Colonic mucosa (tissue), 4 donors: ENCODE measurements around the gene AKAP6. TPM values are rescaled to one million over a fixed set of nuclear protein-coding genes. Genes with fewer than 3 reads are reported as not detected.

ENCODE experiments used
- DNase-seq: peaks from one replicate; pipeline ENCODE4 v3.0.0-alpha.2; 2020
- H3K27ac ChIP-seq: fragments of 200-600 bp; one replicate; pipeline ENCODE4 v1.8.0; 2021
- H3K27me3 ChIP-seq: fragments of 200-600 bp; one replicate; pipeline ENCODE4 v1.8.0; 2021
- H3K36me3 ChIP-seq: fragments of 200-600 bp; one replicate; pipeline ENCODE4 v1.8.0; 2021
- H3K4me1 ChIP-seq: fragments of 200-600 bp; one replicate; pipeline ENCODE4 v1.8.0; 2021; ENCODE audit warnings: mild to moderate bottlenecking
- H3K4me3 ChIP-seq: fragments of 200-600 bp; one replicate; pipeline ENCODE4 v1.8.0; 2021
- H3K9ac ChIP-seq, 2 donors: one replicate each; pipeline ENCODE4 v1.7.0; 2013; ENCODE audit warnings: control low read depth in 2 of 2, low read depth in 2 of 2, low read length in 2 of 2
- H3K9me3 ChIP-seq: fragments of 200-600 bp; one replicate; pipeline ENCODE4 v1.8.0; 2021
- CTCF ChIP-seq: fragments of 200-600 bp; IDR thresholded peaks from one replicate; pipeline ENCODE4 v1.8.0; 2022; ENCODE audit warnings: antibody characterized with exemption, mild to moderate bottlenecking
- intact Hi-C: fragments of 100-400 bp; cut with DNase I; formaldehyde crosslinking; loops from one replicate; pipeline ENCODE4 v1.14.1; 2022
- total RNA-seq, 2 donors: library from RNA; stranded (reverse); fragmentation: NEBNext Ultra II Directional in 1 of 2; extraction: Animal tissue kit (Norgen Biotek cat#: 25700) in 1 of 2; gene quantifications; one replicate each; pipeline ENCODE4 v1.2.1, GENCODE V29; 2021
- donor health status: healthy.
- donor health status: DM: no; HTN: no; CAD: no.
- donor health status: DM: no; HTN: no; CAD: no.

Gene AKAP6
- total RNA-seq, 2 donors from 2014 or later, result 1.3 to 10.3 TPM

DNA sequence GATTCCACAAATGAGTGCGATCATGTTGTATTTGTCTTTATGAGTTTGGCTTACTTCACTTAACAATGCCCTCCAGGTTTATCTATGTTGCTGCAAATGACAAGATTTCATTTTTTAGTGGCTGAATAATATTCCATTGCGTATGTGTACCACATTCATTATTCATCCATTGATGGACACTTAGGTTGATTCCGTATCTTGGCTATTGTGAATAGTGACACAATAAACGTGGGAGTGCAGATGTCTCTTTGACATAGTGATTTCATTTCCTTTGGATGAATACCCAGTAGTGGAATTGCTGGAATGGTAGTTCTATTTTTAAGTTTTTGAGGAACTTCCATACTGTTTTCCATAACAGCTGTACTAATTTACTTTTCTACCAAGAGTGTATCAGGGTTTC lies 23.5 kb downstream of the AKAP6 start:
- TF ChIP-seq CTCF, result no peak
- no peak for DNase-seq
- Histone ChIP-seq H3K9me3 (no peaks in the 10 kb centered on the region), H3K27me3 (no peaks in the 10 kb centered on the region), H3K36me3 (no peaks in the 10 kb centered on the region), H3K27ac (no peak overlapping the region), H3K4me3 (no peak overlapping the region), H3K4me1 (no peaks in the 10 kb centered on the region), H3K9ac (no peak overlapping the region)
- intact Hi-C loops, result no loop called here

DNA sequence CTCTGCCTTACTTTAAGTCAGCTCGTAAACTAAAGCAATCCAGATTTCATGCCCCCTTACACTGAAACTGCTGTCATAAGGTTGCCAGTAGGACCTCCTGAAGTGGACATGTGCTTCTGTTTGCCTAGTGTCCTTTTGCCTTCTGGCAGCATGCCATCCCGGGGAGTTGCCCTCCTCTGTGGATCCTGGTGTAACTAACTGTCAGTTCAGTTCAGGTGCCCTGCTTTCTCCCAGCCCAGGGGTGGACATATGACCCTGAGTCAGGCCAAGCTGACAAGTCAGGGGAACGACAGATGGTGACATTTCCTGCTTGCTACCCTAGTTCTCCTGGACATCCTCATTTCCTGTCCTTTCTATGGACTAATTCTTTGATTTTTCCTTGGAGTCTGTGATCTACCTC lies 25.6 kb downstream of the AKAP6 start:
- intact Hi-C loops, result no loop called here
- Histone ChIP-seq H3K4me3 (no peak overlapping the region), H3K36me3 (no peaks in the 10 kb centered on the region), H3K4me1 (no peaks in the 10 kb centered on the region), H3K27ac (no peak overlapping the region), H3K27me3 (no peaks in the 10 kb centered on the region), H3K9ac (no peak overlapping the region), H3K9me3 (no peaks in the 10 kb centered on the region)
- DNase-seq, result no peak
- TF ChIP-seq CTCF, result no peak

DNA sequence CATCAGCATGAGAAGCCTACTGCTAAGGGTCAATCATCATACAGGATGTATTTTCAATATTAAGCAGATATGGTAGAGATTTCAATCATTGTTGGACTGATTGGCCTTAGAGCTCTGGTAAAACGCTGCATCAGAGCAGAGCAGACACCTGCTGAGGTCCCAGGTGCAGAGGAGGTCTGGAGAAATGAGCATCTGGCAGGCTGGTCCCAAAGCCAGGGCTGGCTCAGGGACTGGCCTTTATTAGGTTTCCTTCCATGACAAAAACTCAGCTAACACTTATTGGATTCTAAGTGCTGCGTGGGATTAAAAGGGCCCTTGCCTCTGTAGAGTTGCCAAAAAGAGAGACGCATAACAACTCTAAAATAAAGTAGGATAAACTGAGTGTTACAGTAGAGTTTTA lies 29.7 kb downstream of the AKAP6 start:
- intact Hi-C loops, result no loop called here
- DNase-seq, result no peak

GRCh38 chr14:32361674-32362073 lies 32.6 kb downstream of the AKAP6 start:
- DNase-seq, result no peak
- H3K4me3 ChIP-seq, result no peak overlapping the region
- no peaks in the 10 kb centered on the region for H3K27me3 ChIP-seq
- intact Hi-C loops, result no loop called here
- no peak for TF ChIP-seq CTCF
- no peaks in the 10 kb centered on the region for H3K4me1 ChIP-seq
- no peak overlapping the region for H3K27ac ChIP-seq
- no peak overlapping the region for H3K9ac ChIP-seq
- no peaks in the 10 kb centered on the region for H3K36me3 ChIP-seq
- H3K9me3 ChIP-seq, result no peaks in the 10 kb centered on the region

More for the DNA sequence above, 29.7 kb downstream of the AKAP6 start:
- Histone ChIP-seq H3K36me3 (no peaks in the 10 kb centered on the region), H3K9ac (no peak overlapping the region), H3K4me1 (no peaks in the 10 kb centered on the region), H3K27ac (no peak overlapping the region), H3K27me3 (no peaks in the 10 kb centered on the region), H3K9me3 (no peaks in the 10 kb centered on the region), H3K4me3 (no peak overlapping the region)
- no peak for TF ChIP-seq CTCF

DNA sequence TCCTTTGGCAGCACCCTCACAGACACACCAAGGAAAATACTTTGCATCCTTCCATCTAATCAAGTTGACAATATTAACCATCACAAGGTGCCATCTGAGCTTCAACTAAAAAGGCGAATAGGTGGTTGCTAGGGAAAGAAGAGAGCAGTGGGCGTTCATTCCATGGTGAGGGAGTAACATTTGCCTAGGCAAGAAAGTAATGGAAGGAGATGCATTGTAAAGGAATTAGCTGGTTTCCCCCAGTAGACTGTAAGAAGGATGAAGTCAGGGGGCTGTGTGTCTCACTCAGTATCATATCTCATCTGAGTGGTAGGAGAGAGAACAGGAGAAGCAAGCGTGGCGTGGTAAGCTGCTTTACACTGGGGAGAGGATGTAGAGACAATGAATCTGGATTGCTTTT lies 34.7 kb downstream of the AKAP6 start:
- no peak for DNase-seq
- intact Hi-C loops, result no loop called here
- Histone ChIP-seq H3K9ac (no peak overlapping the region), H3K4me1 (no peaks in the 10 kb centered on the region), H3K9me3 (no peaks in the 10 kb centered on the region), H3K4me3 (no peak overlapping the region), H3K36me3 (no peaks in the 10 kb centered on the region), H3K27me3 (no peaks in the 10 kb centered on the region), H3K27ac (no peak overlapping the region)
- no peak for TF ChIP-seq CTCF

- Histone ChIP-seq H3K27ac (no peak overlapping the region), H3K36me3 (no peaks in the 10 kb centered on the region), H3K9ac (no peak overlapping the region), H3K4me1 (no peaks in the 10 kb centered on the region), H3K27me3 (no peaks in the 10 kb centered on the region), H3K4me3 (no peak overlapping the region), H3K9me3 (no peaks in the 10 kb centered on the region)
- intact Hi-C loops, result no loop called here
- no peak for TF ChIP-seq CTCF
- DNase-seq, result no peak
These were observed 35.8 kb downstream of the AKAP6 start for GRCh38 chr14:32364941-32365340.
